Dermis lymphatic vessel endothelial cell (primary cell): ENCODE data around the gene DOCK9. TPM values are rescaled to one million over a fixed set of nuclear protein-coding genes. Genes with fewer than 3 reads are reported as not detected.

Experiments
- total RNA-seq: library from RNA; depleted of rRNA; stranded (reverse); fragments of >200 nt; gene quantifications from 2 replicates; pipeline ENCODE4 v1.2.1, GENCODE V29; 2014

The DOCK9 gene
- total RNA-seq, result 435 and 447 TPM in 2 replicates

GRCh38 chr13:98977568-98978265, at the start of gene DOCK9:
DOCK9 (minus strand) TSS chr13:98978064; CDS start chr13:98977909, 155 bp downstream.

GRCh38 chr13:98752467-98753290, 225.2 kb downstream of the DOCK9 start, which contains the start of gene SLC15A1:
SLC15A1 (minus strand) TSS chr13:98752672; CDS start chr13:98752598, 74 bp downstream.

Other genes with a start within 250 kb of the DOCK9 start
- gene SLC15A1, start 225.4 kb downstream of the DOCK9 start, total RNA-seq, result not detected in 2 replicates
- 36.8 and 39.4 TPM in 2 replicates for gene UBAC2, start 222.8 kb upstream of the DOCK9 start, total RNA-seq